Measurements from ENCODE around the gene C20orf173.

The C20orf173 gene

GRCh38 chr20:35503281-35503680 lies 26.2 kb downstream of the C20orf173 start:
- in situ Hi-C loops (cut with HindIII; ENCODE audit: low sequenced_read_pairs) = no loop called here
- H3K4me3 ChIP-seq (ENCODE audit: low read depth, low read length) = no peak overlapping the region
- DNase-seq (ENCODE audit: low read depth, low spot score) = no peak
- no peak for TF ChIP-seq CTCF (IDR thresholded peaks at IDR 0.05; ENCODE audit: low read depth, low read length)

- in situ Hi-C loops (cut with HindIII; ENCODE audit: low sequenced_read_pairs) = no loop called here
- DNase-seq (ENCODE audit: low read depth, low spot score) = no peak
- TF ChIP-seq CTCF (IDR thresholded peaks at IDR 0.05; ENCODE audit: low read depth, low read length) = no peak
- H3K4me3 ChIP-seq (ENCODE audit: low read depth, low read length) = no peak overlapping the region
Observed at GRCh38 chr20:35502352-35502751, 27.1 kb downstream of the C20orf173 start.

- DNase-seq (ENCODE audit: low read depth, low spot score) = no peak
- no peak for TF ChIP-seq CTCF (IDR thresholded peaks at IDR 0.05; ENCODE audit: low read depth, low read length)
- in situ Hi-C loops (cut with HindIII; ENCODE audit: low sequenced_read_pairs) = no loop called here
- no peak overlapping the region for H3K4me3 ChIP-seq (ENCODE audit: low read depth, low read length)
Observed at GRCh38 chr20:35499271-35499670, 30.2 kb downstream of the C20orf173 start.

- no peak for DNase-seq (ENCODE audit: low read depth, low spot score)
- no peak overlapping the region for H3K4me3 ChIP-seq (ENCODE audit: low read depth, low read length)
- in situ Hi-C loops (cut with HindIII; ENCODE audit: low sequenced_read_pairs) = no loop called here
- TF ChIP-seq CTCF (IDR thresholded peaks at IDR 0.05; ENCODE audit: low read depth, low read length) = no peak
Observed at GRCh38 chr20:35497780-35498189, 31.7 kb downstream of the C20orf173 start.

- in situ Hi-C loops (cut with HindIII; ENCODE audit: low sequenced_read_pairs) = no loop called here
- DNase-seq (ENCODE audit: low read depth, low spot score) = no peak
Observed at GRCh38 chr20:35497320-35497719, 32.1 kb downstream of the C20orf173 start.

GRCh38 chr20:35496481-35496880 lies 33.0 kb downstream of the C20orf173 start:
- DNase-seq (ENCODE audit: low read depth, low spot score) = no peak
- H3K4me3 ChIP-seq (ENCODE audit: low read depth, low read length) = no peak overlapping the region
- in situ Hi-C loops (cut with HindIII; ENCODE audit: low sequenced_read_pairs) = no loop called here
- TF ChIP-seq CTCF (IDR thresholded peaks at IDR 0.05; ENCODE audit: low read depth, low read length) = no peak

More at GRCh38 chr20:35497320-35497719, 32.1 kb downstream of the C20orf173 start:
- H3K4me3 ChIP-seq (ENCODE audit: low read depth, low read length) = no peak overlapping the region
- TF ChIP-seq CTCF (IDR thresholded peaks at IDR 0.05; ENCODE audit: low read depth, low read length) = no peak

GRCh38 chr20:35492352-35492751 lies 37.1 kb downstream of the C20orf173 start:
- in situ Hi-C loops (cut with HindIII; ENCODE audit: low sequenced_read_pairs) = no loop called here
- no peak for TF ChIP-seq CTCF (IDR thresholded peaks at IDR 0.05; ENCODE audit: low read depth, low read length)
- H3K4me3 ChIP-seq (ENCODE audit: low read depth, low read length) = no peak overlapping the region
- DNase-seq (ENCODE audit: low read depth, low spot score) = no peak

Data from astrocyte of the spinal cord (primary cell).